ENCODE measurements around the gene PTPRA.

The PTPRA gene

GRCh38 chr20:2914160-2914559, 40.9 kb downstream of the PTPRA start:
- H3K4me3 ChIP-seq (ENCODE audit: insufficient read length, low read depth) = no peak overlapping the region
- no peak for DNase-seq (ENCODE audit: low read depth, low spot score)
- H3K9ac ChIP-seq (ENCODE audit: insufficient read length, low read depth) = no peak overlapping the region
- no peaks in the 10 kb centered on the region for H3K4me1 ChIP-seq (ENCODE audit: insufficient read depth, insufficient read length)
- H3K9me3 ChIP-seq (ENCODE audit: insufficient read depth, low read length) = peaks cover 9% of the 10 kb centered on the region; the same call in 1 of the 2 replicates
- H3K36me3 ChIP-seq (ENCODE audit: insufficient read depth, insufficient read length, low read length) = no peaks in the 10 kb centered on the region
- no peaks in the 10 kb centered on the region for H3K27me3 ChIP-seq (ENCODE audit: insufficient read depth, insufficient read length)
- no peak for TF ChIP-seq SUZ12 (IDR thresholded peaks at IDR 0.05; ENCODE audit: extremely low read depth, insufficient read depth, insufficient read length)
- no peak for TF ChIP-seq ZNF274 (IDR thresholded peaks at IDR 0.05; ENCODE audit: low read depth, low read length)
- no peak for TF ChIP-seq YY1 (IDR thresholded peaks at IDR 0.05; ENCODE audit: insufficient read depth, insufficient read length)

- no peak overlapping the region for H3K9ac ChIP-seq (ENCODE audit: insufficient read length, low read depth)
Measured at GRCh38 chr20:2917266-2917665, 44.0 kb downstream of the PTPRA start.

GRCh38 chr20:2918096-2919049, 45.1 kb downstream of the PTPRA start:
- H3K27me3 ChIP-seq (ENCODE audit: insufficient read depth, insufficient read length) = no peaks in the 10 kb centered on the region
- peaks cover 9% of the 10 kb centered on the region; the same call in 1 of the 2 replicates for H3K9me3 ChIP-seq (ENCODE audit: insufficient read depth, low read length)
- H3K4me3 ChIP-seq (ENCODE audit: insufficient read length, low read depth) = no peak overlapping the region
- no peak overlapping the region for H3K9ac ChIP-seq (ENCODE audit: insufficient read length, low read depth)
- DNase-seq (ENCODE audit: low read depth, low spot score) = no peak
- H3K36me3 ChIP-seq (ENCODE audit: insufficient read depth, insufficient read length, low read length) = no peaks in the 10 kb centered on the region
- peaks cover 3% of the 10 kb centered on the region for H3K4me1 ChIP-seq (ENCODE audit: insufficient read depth, insufficient read length)
- no peak for TF ChIP-seq SUZ12 (IDR thresholded peaks at IDR 0.05; ENCODE audit: extremely low read depth, insufficient read depth, insufficient read length)
- no peak for TF ChIP-seq YY1 (IDR thresholded peaks at IDR 0.05; ENCODE audit: insufficient read depth, insufficient read length)
- TF ChIP-seq ZNF274 (IDR thresholded peaks at IDR 0.05; ENCODE audit: low read depth, low read length) = no peak

More at GRCh38 chr20:2917266-2917665, 44.0 kb downstream of the PTPRA start:
- TF ChIP-seq SUZ12 (IDR thresholded peaks at IDR 0.05; ENCODE audit: extremely low read depth, insufficient read depth, insufficient read length) (no peak), YY1 (IDR thresholded peaks at IDR 0.05; ENCODE audit: insufficient read depth, insufficient read length) (no peak), ZNF274 (IDR thresholded peaks at IDR 0.05; ENCODE audit: low read depth, low read length) (no peak)
- no peaks in the 10 kb centered on the region for H3K36me3 ChIP-seq (ENCODE audit: insufficient read depth, insufficient read length, low read length)
- H3K4me1 ChIP-seq (ENCODE audit: insufficient read depth, insufficient read length) = peaks cover 3% of the 10 kb centered on the region
- H3K27me3 ChIP-seq (ENCODE audit: insufficient read depth, insufficient read length) = no peaks in the 10 kb centered on the region
- H3K4me3 ChIP-seq (ENCODE audit: insufficient read length, low read depth) = no peak overlapping the region
- DNase-seq (ENCODE audit: low read depth, low spot score) = peak; percentile 27
- peaks cover 9% of the 10 kb centered on the region; the same call in 1 of the 2 replicates for H3K9me3 ChIP-seq (ENCODE audit: insufficient read depth, low read length)

GRCh38 chr20:2919518-2920245, 46.4 kb downstream of the PTPRA start:
- TF ChIP-seq ZNF274 (IDR thresholded peaks at IDR 0.05; ENCODE audit: low read depth, low read length) (no peak), SUZ12 (IDR thresholded peaks at IDR 0.05; ENCODE audit: extremely low read depth, insufficient read depth, insufficient read length) (no peak), YY1 (IDR thresholded peaks at IDR 0.05; ENCODE audit: insufficient read depth, insufficient read length) (no peak)
- Histone ChIP-seq H3K9me3 (ENCODE audit: insufficient read depth, low read length) (peaks cover 9% of the 10 kb centered on the region; the same call in 1 of the 2 replicates), H3K4me3 (ENCODE audit: insufficient read length, low read depth) (no peak overlapping the region)

GRCh38 chr20:2920473-2920872, 47.2 kb downstream of the PTPRA start:
- TF ChIP-seq SUZ12 (IDR thresholded peaks at IDR 0.05; ENCODE audit: extremely low read depth, insufficient read depth, insufficient read length) (no peak), ZNF274 (IDR thresholded peaks at IDR 0.05; ENCODE audit: low read depth, low read length) (no peak), YY1 (IDR thresholded peaks at IDR 0.05; ENCODE audit: insufficient read depth, insufficient read length) (no peak)
- Histone ChIP-seq H3K27me3 (ENCODE audit: insufficient read depth, insufficient read length) (no peaks in the 10 kb centered on the region), H3K9ac (ENCODE audit: insufficient read length, low read depth) (no peak overlapping the region), H3K9me3 (ENCODE audit: insufficient read depth, low read length) (peaks cover 9% of the 10 kb centered on the region; the same call in 1 of the 2 replicates), H3K36me3 (ENCODE audit: insufficient read depth, insufficient read length, low read length) (peaks cover 6% of the 10 kb centered on the region), H3K4me1 (ENCODE audit: insufficient read depth, insufficient read length) (peaks cover 3% of the 10 kb centered on the region), H3K4me3 (ENCODE audit: insufficient read length, low read depth) (no peak overlapping the region)
- no peak for DNase-seq (ENCODE audit: low read depth, low spot score)

More at GRCh38 chr20:2919518-2920245, 46.4 kb downstream of the PTPRA start:
- peaks cover 3% of the 10 kb centered on the region for H3K36me3 ChIP-seq (ENCODE audit: insufficient read depth, insufficient read length, low read length)
- no peak for DNase-seq (ENCODE audit: low read depth, low spot score)
- H3K9ac ChIP-seq (ENCODE audit: insufficient read length, low read depth) = no peak overlapping the region
- peaks cover 3% of the 10 kb centered on the region for H3K4me1 ChIP-seq (ENCODE audit: insufficient read depth, insufficient read length)
- H3K27me3 ChIP-seq (ENCODE audit: insufficient read depth, insufficient read length) = no peaks in the 10 kb centered on the region

GRCh38 chr20:2921506-2921905, 48.2 kb downstream of the PTPRA start:
- H3K4me1 ChIP-seq (ENCODE audit: insufficient read depth, insufficient read length) = peaks cover 3% of the 10 kb centered on the region

More at GRCh38 chr20:2921506-2921905, 48.2 kb downstream of the PTPRA start:
- no peak for DNase-seq (ENCODE audit: low read depth, low spot score)
- no peak overlapping the region for H3K9ac ChIP-seq (ENCODE audit: insufficient read length, low read depth)
- H3K9me3 ChIP-seq (ENCODE audit: insufficient read depth, low read length) = peaks cover 2% of the 10 kb centered on the region; the same call in 1 of the 2 replicates
- peaks cover 6% of the 10 kb centered on the region for H3K36me3 ChIP-seq (ENCODE audit: insufficient read depth, insufficient read length, low read length)
- no peaks in the 10 kb centered on the region for H3K27me3 ChIP-seq (ENCODE audit: insufficient read depth, insufficient read length)
- no peak overlapping the region for H3K4me3 ChIP-seq (ENCODE audit: insufficient read length, low read depth)
- TF ChIP-seq ZNF274 (IDR thresholded peaks at IDR 0.05; ENCODE audit: low read depth, low read length) = no peak
- TF ChIP-seq SUZ12 (IDR thresholded peaks at IDR 0.05; ENCODE audit: extremely low read depth, insufficient read depth, insufficient read length) = no peak
- TF ChIP-seq YY1 (IDR thresholded peaks at IDR 0.05; ENCODE audit: insufficient read depth, insufficient read length) = no peak

Measured in NT2/D1 (cell line).